Osteocyte (in vitro differentiated cells): ENCODE measurements around the gene HMCN2. TPM values are rescaled to one million over a fixed set of nuclear protein-coding genes. Genes with fewer than 3 reads are reported as not detected.

ENCODE experiments used
- DNase-seq: peaks from one replicate; pipeline ENCODE4 v3.0.0; 2021; ENCODE audit warnings: mixed read lengths; ENCODE audit not compliant: unreplicated experiment; ENCODE audit errors: extremely low spot score
- H3K27ac Mint-ChIP-seq: one replicate; pipeline ENCODE4 v1.8.0; 2021; ENCODE audit warnings: mild to moderate bottlenecking, mixed read lengths; ENCODE audit not compliant: unreplicated experiment
- H3K27me3 Mint-ChIP-seq: one replicate; pipeline ENCODE4 v1.8.0; 2021; ENCODE audit warnings: mixed read lengths; ENCODE audit not compliant: unreplicated experiment
- H3K36me3 Mint-ChIP-seq: one replicate; pipeline ENCODE4 v1.8.0; 2021; ENCODE audit warnings: mixed read lengths; ENCODE audit not compliant: unreplicated experiment
- H3K4me1 Mint-ChIP-seq: one replicate; pipeline ENCODE4 v1.8.0; 2021; ENCODE audit warnings: mixed read lengths; ENCODE audit not compliant: unreplicated experiment
- H3K4me3 Mint-ChIP-seq: one replicate; pipeline ENCODE4 v1.8.0; 2021; ENCODE audit warnings: mild to moderate bottlenecking, moderate library complexity, mixed read lengths; ENCODE audit not compliant: unreplicated experiment
- H3K9me3 Mint-ChIP-seq: one replicate; pipeline ENCODE4 v1.8.0; 2021; ENCODE audit warnings: mixed read lengths; ENCODE audit not compliant: unreplicated experiment
- CTCF ChIP-seq: fragments of 200-600 bp; sonication (generic); IDR thresholded peaks from 2 replicates; pipeline ENCODE4 v1.5.0; 2021; ENCODE audit warnings: antibody characterized with exemption, mild to moderate bottlenecking, moderate library complexity
- total RNA-seq: library from RNA; stranded (reverse); gene quantifications from 2 replicates; pipeline ENCODE4 v1.2.1, GENCODE V29; 2021

HMCN2 gene
- total RNA-seq, 1 donor from 2014 or later = 0.05 TPM

- Mint-ChIP-seq H3K4me3 (no peak overlapping the region), H3K27ac (no peak overlapping the region), H3K9me3 (no peaks in the 10 kb centered on the region), H3K4me1 (no peaks in the 10 kb centered on the region), H3K27me3 (peaks cover 5% of the 10 kb centered on the region), H3K36me3 (no peaks in the 10 kb centered on the region)
- no peak for TF ChIP-seq CTCF
- no peak for DNase-seq
Observed at GRCh38 chr9:130309689-130310455, 44.3 kb downstream of the HMCN2 start.

GRCh38 chr9:130310456-130310855, 44.9 kb downstream of the HMCN2 start:
- no peaks in the 10 kb centered on the region for H3K4me1 Mint-ChIP-seq
- no peak overlapping the region for H3K27ac Mint-ChIP-seq
- TF ChIP-seq CTCF = no peak
- no peak overlapping the region for H3K4me3 Mint-ChIP-seq
- DNase-seq = no peak
- peaks cover 5% of the 10 kb centered on the region for H3K27me3 Mint-ChIP-seq
- no peaks in the 10 kb centered on the region for H3K9me3 Mint-ChIP-seq
- H3K36me3 Mint-ChIP-seq = no peaks in the 10 kb centered on the region

- no peaks in the 10 kb centered on the region for H3K9me3 Mint-ChIP-seq
- H3K27ac Mint-ChIP-seq = no peak overlapping the region
Observed at GRCh38 chr9:130311003-130311402, 45.4 kb downstream of the HMCN2 start.

GRCh38 chr9:130311408-130312140, 46.0 kb downstream of the HMCN2 start:
- DNase-seq = no peak
- H3K27ac Mint-ChIP-seq = no peak overlapping the region
- no peak overlapping the region for H3K4me3 Mint-ChIP-seq
- H3K9me3 Mint-ChIP-seq = no peaks in the 10 kb centered on the region
- TF ChIP-seq CTCF = no peak
- H3K4me1 Mint-ChIP-seq = no peaks in the 10 kb centered on the region
- peaks cover 13% of the 10 kb centered on the region for H3K27me3 Mint-ChIP-seq
- no peaks in the 10 kb centered on the region for H3K36me3 Mint-ChIP-seq

More at GRCh38 chr9:130311003-130311402, 45.4 kb downstream of the HMCN2 start:
- peaks cover 10% of the 10 kb centered on the region for H3K27me3 Mint-ChIP-seq
- no peaks in the 10 kb centered on the region for H3K4me1 Mint-ChIP-seq
- no peak overlapping the region for H3K4me3 Mint-ChIP-seq
- TF ChIP-seq CTCF = no peak
- no peak for DNase-seq
- H3K36me3 Mint-ChIP-seq = no peaks in the 10 kb centered on the region
